ENCODE data around the gene MICAL3.

Gene MICAL3

DNA sequence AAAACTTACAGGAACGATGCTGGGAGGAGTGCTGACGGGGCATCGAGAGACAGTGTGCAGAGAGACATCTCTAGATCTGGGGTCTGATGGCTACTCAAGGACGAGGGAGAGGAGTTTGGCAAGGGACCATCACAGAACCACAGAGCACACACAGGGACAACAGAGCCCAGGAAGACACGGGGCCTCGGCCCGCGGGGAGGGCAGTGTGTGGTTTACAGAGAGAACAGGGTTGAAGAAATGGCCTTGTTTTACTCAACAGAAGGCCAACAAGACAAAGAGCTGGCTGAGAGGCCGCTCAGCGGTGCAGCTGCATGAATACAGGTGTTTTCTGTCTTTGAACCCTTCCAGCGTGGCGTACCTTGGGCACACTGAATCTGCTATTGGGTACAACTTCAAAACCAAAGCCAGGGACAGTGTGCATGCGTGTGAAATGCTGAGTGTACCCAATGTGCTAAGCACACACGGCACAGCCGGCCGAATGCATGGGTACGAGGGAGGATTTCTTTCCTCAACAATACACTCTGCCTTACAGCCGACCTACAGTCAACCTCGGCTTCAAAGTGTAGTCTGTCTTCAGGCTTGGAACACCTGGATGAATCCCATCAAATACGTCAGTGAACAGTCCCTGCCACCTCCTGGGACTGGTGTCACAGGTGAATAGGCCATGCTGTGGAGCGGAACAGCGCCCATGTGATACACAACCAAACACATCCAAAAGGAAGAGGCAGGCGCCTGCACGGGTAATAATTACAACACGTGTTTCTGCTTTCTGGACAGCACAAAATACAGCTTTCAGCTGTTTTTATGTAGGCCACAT is 229.4 kb downstream of the MICAL3 start:
- no peak for DNase-seq (ENCODE audit: low read depth in 2 of 2)

DNA sequence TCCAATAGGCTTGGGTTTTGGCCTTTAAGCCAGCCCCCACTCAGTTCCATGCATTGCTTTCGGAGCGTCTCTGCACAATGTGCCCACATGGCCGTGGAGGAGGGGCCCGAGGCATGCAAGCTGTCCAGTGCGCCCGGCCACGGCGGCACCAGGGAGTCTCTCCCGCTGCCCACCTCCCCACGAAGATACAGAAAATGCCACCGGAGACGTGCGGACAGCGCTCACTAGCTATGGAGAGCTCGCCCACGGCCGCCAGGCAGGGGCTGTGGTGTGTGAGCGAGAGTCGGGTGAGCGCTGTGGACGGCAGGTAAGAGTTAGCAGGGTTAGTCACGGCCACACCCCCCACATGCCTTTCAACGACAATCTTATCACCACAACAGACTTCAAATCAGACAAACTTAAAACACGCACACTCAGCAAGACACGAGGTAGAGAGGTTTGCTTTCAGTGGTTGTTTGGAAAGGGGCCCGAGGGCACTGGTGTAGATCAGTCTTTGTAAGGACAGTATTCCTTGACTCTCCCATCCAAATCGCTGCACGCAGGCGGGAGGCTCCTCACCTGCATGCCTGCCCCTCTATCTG is 231.4 kb downstream of the MICAL3 start:
- DNase-seq (ENCODE audit: low read depth in 2 of 2) = no peak

- no peak for DNase-seq (ENCODE audit: low read depth in 2 of 2)
Observed at GRCh38 chr22:17792299-17792698, 232.1 kb downstream of the MICAL3 start.

GRCh38 chr22:17791196-17791595 is 233.2 kb downstream of the MICAL3 start:
- DNase-seq (ENCODE audit: low read depth in 2 of 2) = no peak

DNA sequence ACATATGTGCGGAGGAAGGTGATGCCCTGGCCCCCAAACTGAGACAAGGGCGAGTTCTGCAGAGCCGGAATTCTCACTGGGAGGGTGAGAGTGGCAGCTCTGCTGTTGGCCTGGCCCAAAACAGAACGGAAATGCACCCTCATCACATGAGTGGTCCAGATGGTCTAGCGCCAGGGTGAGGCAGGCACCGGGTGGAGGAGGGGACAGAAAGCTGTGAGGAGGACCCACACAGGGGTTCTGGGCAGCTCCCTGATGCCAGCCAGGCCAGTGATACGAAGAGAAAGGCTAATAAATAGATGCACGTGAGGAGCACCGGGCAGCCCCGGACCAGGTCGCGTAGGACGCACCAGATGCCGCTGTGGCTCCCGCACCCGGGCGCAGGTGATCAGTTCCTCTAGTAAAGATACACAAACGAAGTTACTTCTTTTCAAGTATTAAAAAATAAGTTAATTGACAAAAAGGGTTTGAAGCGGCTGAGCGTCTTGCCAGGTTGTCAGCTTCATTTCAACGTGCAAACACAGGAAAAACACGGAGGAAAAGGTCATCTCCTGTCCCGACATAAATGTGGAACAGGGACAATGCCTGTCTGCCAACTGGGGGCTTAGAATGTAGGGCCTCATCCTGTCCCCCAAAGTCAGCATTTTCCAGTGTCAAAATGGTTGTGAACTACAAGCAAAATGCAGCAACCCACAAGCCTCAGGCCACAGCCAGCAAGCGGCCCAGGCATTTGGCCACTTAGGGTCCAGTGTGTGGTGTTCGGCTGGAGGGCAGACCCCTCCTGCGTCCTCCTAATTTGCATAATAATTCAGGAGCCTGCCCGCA is 234.8 kb downstream of the MICAL3 start:
- DNase-seq (ENCODE audit: low read depth in 2 of 2) = no peak

DNA sequence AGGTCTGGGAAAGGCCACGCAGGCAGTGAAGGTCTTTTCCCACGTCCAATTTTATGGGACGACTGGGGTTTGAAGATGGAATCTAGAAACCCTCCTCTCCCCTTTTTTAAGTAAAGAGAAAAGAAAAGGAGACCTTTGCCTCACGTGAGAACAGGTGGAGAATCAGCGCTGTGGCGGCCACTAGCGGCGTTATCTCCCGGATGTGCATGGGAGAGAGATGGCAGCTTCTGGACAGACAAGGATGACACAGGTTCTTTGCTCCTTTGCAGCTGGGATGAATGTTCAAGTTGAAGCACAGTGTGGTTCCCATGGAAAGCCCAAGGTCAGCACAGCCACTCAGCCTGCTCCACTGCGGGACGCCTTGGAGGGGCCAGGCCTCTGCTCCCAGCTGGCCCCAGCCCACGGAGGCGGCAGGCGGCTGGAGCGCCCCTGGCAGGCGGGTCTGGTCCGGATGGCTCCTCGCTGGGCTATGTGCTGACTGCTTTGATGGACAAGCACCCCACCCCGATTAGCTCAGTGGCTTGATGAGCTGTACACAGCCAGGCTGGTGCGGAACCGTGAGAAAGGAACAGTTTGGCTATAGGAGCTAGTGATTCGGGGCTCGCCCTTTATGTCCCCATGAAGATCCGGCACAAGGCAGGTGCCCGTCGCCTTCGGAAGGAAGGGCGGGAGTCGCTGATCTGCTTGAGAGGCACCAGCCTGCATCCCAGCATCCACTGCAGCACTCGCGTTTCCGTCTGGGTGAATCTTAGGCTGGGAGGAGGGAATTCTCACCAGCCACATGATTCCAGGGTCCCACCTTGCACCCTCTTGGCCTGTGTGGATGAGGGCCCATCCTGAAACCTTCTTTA is 235.6 kb downstream of the MICAL3 start:
- DNase-seq (ENCODE audit: low read depth in 2 of 2) = no peak

GRCh38 chr22:17787716-17788330 is 236.5 kb downstream of the MICAL3 start:
- no peak for DNase-seq (ENCODE audit: low read depth in 2 of 2)

DNA sequence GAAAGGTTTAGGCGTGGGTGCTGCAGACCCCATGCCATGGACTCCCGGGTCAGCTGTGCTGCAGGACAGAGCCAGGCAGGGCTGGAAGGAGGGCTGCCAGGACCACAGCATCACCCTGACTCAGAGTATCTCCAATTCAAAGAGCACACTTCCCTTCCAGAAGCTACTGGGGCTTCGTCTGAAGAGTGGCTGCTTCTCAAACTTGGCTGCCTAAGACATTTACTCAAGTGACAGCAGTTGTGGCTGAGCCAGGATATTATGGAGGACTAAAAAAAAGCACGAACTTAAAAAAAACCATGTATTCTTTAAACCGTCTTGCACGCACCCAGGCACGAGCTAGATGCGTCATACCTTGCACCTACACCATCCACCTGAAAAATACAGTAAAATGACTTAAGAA is 237.1 kb downstream of the MICAL3 start:
- no peak for DNase-seq (ENCODE audit: low read depth in 2 of 2)

- DNase-seq (ENCODE audit: low read depth in 2 of 2) = no peak
Observed at GRCh38 chr22:17786435-17787161, 237.8 kb downstream of the MICAL3 start.

- peak; percentile 45 to 70 for DNase-seq (ENCODE audit: low read depth in 2 of 2)
Observed at GRCh38 chr22:17785185-17786184, 238.9 kb downstream of the MICAL3 start.

DNA sequence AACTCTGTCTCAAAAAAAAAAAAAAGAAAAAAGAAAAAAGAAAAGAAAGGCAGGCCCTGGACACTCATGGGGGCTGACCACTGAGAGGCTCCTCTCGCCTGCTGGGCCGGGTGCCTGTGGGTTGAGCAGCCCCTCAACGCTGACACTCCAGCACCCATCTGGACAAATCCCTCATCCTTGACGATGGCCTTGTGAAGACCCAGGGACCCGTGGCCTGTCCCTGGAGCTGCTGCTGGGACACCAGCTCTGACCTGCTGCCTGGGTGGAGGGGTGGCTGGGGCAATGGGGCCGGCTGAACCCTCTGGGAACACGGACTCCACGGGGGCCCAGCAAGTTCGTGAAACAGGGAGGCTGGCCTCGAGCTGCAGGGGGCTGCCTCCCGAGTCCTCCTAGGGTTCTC is 239.6 kb downstream of the MICAL3 start:
- no peak for DNase-seq (ENCODE audit: low read depth in 2 of 2)

DNA sequence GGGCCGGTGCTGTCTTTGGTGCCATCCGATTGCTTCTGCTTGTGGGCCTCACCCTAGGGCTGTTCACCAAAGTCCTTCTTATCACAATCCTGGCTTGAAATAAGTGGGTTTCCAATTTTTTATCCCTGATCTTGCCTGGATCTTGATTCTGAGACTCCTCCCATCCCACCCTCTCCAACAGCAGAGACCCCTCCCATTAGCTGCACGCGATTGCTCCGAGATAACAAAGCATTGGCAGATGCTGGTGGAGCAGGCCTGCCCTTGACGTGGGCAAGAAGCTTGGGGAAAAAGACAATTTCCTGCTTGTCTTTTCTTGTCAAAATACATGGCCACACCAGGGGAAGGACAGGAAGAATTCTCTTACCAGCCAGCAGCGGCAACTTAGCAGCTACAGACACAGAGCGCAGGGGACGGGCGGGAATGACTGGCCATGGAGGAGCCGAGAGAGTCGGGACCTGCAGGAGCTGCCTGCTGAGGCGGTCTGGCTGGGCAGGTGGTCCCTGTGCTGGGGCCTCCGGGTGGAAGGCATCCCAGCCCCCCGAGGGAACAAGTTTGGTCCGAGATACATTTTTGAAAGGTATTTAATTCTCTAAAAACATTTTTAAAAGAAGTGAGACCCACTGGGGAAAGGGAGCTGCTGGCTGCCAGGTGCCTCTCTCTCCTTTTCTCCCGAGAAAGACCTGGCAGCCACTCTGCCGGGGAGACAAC is 240.4 kb downstream of the MICAL3 start:
- DNase-seq (ENCODE audit: low read depth in 2 of 2) = no peak

GRCh38 chr22:17783312-17783711 is 241.0 kb downstream of the MICAL3 start:
- DNase-seq (ENCODE audit: low read depth in 2 of 2) = no peak

GRCh38 chr22:17782621-17783020 is 241.7 kb downstream of the MICAL3 start:
- no peak for DNase-seq (ENCODE audit: low read depth in 2 of 2)

GRCh38 chr22:17782158-17782557 is 242.2 kb downstream of the MICAL3 start:
- DNase-seq (ENCODE audit: low read depth in 2 of 2) = no peak

- DNase-seq (ENCODE audit: low read depth in 2 of 2) = peak in 1 of 2 experiments; percentile 28
Observed at GRCh38 chr22:17781319-17782031, 242.9 kb downstream of the MICAL3 start.

DNA sequence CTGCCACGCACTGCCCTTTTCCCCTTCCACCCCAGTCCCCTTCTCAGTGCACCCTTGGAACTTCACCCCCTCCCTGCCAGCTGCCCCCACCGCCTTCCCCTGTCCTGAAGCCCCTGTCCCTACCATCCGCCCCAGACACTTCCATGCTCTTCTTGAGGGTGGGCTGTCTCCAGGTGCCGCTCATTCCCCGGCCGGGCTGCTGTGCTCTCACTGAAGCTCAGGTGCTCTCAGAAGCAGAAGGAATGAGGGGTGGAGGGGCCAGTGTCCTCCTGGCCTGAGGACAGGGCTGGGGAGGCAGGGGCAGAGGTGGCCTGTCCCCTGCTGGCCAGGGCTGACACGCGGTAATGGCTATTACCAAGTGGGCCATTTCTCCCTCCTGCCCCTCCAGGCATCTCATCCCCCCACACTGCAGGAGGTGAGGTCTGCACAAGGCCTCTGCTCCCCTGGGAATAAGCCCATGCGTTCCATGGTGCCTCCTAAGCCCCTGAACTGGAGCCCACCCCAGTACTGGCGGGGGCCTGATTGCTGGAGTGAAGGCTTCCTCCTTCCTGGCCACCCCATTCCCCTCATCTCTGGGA is 243.5 kb downstream of the MICAL3 start:
- no peak for DNase-seq (ENCODE audit: low read depth in 2 of 2)
